ENCODE results near the gene SLC47A2.
"Not testable (repeated sequence)": the region's sequence is repeated elsewhere in the genome, so short reads cannot be mapped to it uniquely, and the experiment has no call there.

Gene SLC47A2

GRCh38 chr17:19716108-19717030 is at the start of gene SLC47A2:
Gene SLC47A2, minus strand, starts transcription at chr17:19716584. Its CDS starts 29 bp downstream, at chr17:19716555.
- no peak for DNase-seq (ENCODE audit: low spot score)

- DNase-seq (ENCODE audit: low spot score) = no peak
These were observed 49.6 kb upstream of the SLC47A2 start for GRCh38 chr17:19766016-19766415.

GRCh38 chr17:19763991-19764390 is 47.6 kb upstream of the SLC47A2 start:
- DNase-seq (ENCODE audit: low spot score) = not testable (repeated sequence)

GRCh38 chr17:19763416-19763815 is 47.0 kb upstream of the SLC47A2 start:
- no peak for DNase-seq (ENCODE audit: low spot score)

GRCh38 chr17:19762515-19762961 is 46.2 kb upstream of the SLC47A2 start:
- DNase-seq (ENCODE audit: low spot score) = no peak

GRCh38 chr17:19760746-19761145 is 44.4 kb upstream of the SLC47A2 start:
- no peak for DNase-seq (ENCODE audit: low spot score)

GRCh38 chr17:19759568-19760549 is 43.5 kb upstream of the SLC47A2 start:
- DNase-seq (ENCODE audit: low spot score) = no peak

- DNase-seq (ENCODE audit: low spot score) = no peak
These were observed 41.3 kb upstream of the SLC47A2 start for GRCh38 chr17:19757536-19758180.

- no peak for DNase-seq (ENCODE audit: low spot score)
These were observed 40.2 kb upstream of the SLC47A2 start for GRCh38 chr17:19756546-19756945.

- DNase-seq (ENCODE audit: low spot score) = no peak
These were observed 39.6 kb upstream of the SLC47A2 start for GRCh38 chr17:19755821-19756510.

GRCh38 chr17:19755392-19755791 is 39.0 kb upstream of the SLC47A2 start:
- no peak for DNase-seq (ENCODE audit: low spot score)

- no peak for DNase-seq (ENCODE audit: low spot score)
These were observed 37.5 kb upstream of the SLC47A2 start for GRCh38 chr17:19753661-19754463.

- no peak for DNase-seq (ENCODE audit: low spot score)
These were observed 36.7 kb upstream of the SLC47A2 start for GRCh38 chr17:19753051-19753509.

- no peak for DNase-seq (ENCODE audit: low spot score)
These were observed 36.0 kb upstream of the SLC47A2 start for GRCh38 chr17:19752216-19753050.

- DNase-seq (ENCODE audit: low spot score) = no peak
These were observed 34.5 kb upstream of the SLC47A2 start for GRCh38 chr17:19750835-19751234.

- no peak for DNase-seq (ENCODE audit: low spot score)
These were observed 33.7 kb upstream of the SLC47A2 start for GRCh38 chr17:19750020-19750572.

GRCh38 chr17:19748807-19749193 is 32.4 kb upstream of the SLC47A2 start:
- DNase-seq (ENCODE audit: low spot score) = no peak

- no peak for DNase-seq (ENCODE audit: low spot score)
These were observed 31.7 kb upstream of the SLC47A2 start, which contains the start of gene ALDH3A1 for GRCh38 chr17:19747829-19748806. Gene ALDH3A1, minus strand, starts transcription at chr17:19748298. Its CDS starts 3,169 bp downstream, at chr17:19745129.

Measured in activated CD4-positive, alpha-beta T cell treated with anti-CD3 and anti-CD28 coated beads, Interleukin-2, Interleukin-4, amounts not matched to agents 100 ng/mL and 50 ng/mL, durations not matched to agents 16 hours and 8 hours (primary cell).